PC-3 (cell line): Measurements from ENCODE around the gene LNP1. TPM values are rescaled to one million over a fixed set of nuclear protein-coding genes. Genes with fewer than 3 reads are reported as not detected.

Experiments used
- ATAC-seq: fragments of 200-7000 bp; cut with Tn5 transposase; 2 replicates; pipeline ENCODE4 v1.9.1; 2020; ENCODE audit warnings: mild to moderate bottlenecking, moderate library complexity
- BruUV-seq: library from RNA; stranded (reverse); fragments of 400-500 nt; replicated peaks from 2 replicates; lab custom pipeline; 2021; lab: Mats Ljungman, UMichigan
- CTCF ChIA-PET: fragments of 300-600 bp; sonication (Branson Sonifier 250); formaldehyde crosslinking; loops from one replicate; lab custom pipeline; 2022; ENCODE audit warnings: antibody characterized with exemption; lab: Charles Lee
- POLR2A ChIA-PET: fragments of 300-600 bp; sonication (Branson Sonifier 250); formaldehyde crosslinking; loops from one replicate; lab custom pipeline; 2022; ENCODE audit warnings: antibody characterized with exemption; ENCODE audit not compliant: unreplicated experiment; lab: Charles Lee
- DNase-seq: peaks from one replicate; pipeline ENCODE4 v3.0.0-alpha.2; 2015
- H2AFZ ChIP-seq: fragments of 300-600 bp; sonication (generic); 2 replicates; pipeline ENCODE4 v1.6.0; 2016; ENCODE audit warnings: antibody characterized with exemption, low read length
- H3F3A ChIP-seq: fragments of 300-600 bp; sonication (generic); one replicate; pipeline ENCODE4 v1.6.0; 2017; ENCODE audit warnings: antibody characterized with exemption, low read length, control low read depth, mild to moderate bottlenecking; ENCODE audit not compliant: unreplicated experiment
- H3K27ac ChIP-seq: fragments of 300-600 bp; sonication (generic); 2 replicates; pipeline ENCODE4 v1.5.1; 2016; ENCODE audit warnings: mild to moderate bottlenecking, low read length
- H3K27me3 ChIP-seq: fragments of 300-600 bp; sonication (generic); 2 replicates; pipeline ENCODE4 v1.6.1; 2016; ENCODE audit warnings: low read length, mixed read lengths
- H3K36me3 ChIP-seq: fragments of 300-600 bp; sonication (generic); 2 replicates; pipeline ENCODE4 v1.6.1; 2016; ENCODE audit warnings: low read depth, mixed run types, low read length, mixed read lengths
- H3K4me1 ChIP-seq: fragments of 300-600 bp; sonication (generic); 2 replicates; pipeline ENCODE4 v1.5.1; 2016; ENCODE audit warnings: low read length; ENCODE audit not compliant: insufficient read depth
- H3K4me2 ChIP-seq: fragments of 300-600 bp; sonication (generic); 2 replicates; pipeline ENCODE4 v1.6.0; 2016; ENCODE audit warnings: low read length
- H3K4me3 ChIP-seq: fragments of 300-600 bp; sonication (generic); 2 replicates; pipeline ENCODE4 v1.5.1; 2016; ENCODE audit warnings: mild to moderate bottlenecking, low read length, mixed read lengths
- H3K79me2 ChIP-seq: fragments of 300-600 bp; sonication (generic); 2 replicates; pipeline ENCODE4 v1.6.1; 2017; ENCODE audit warnings: low read length, mixed read lengths
- H3K9ac ChIP-seq: fragments of 300-600 bp; sonication (generic); 2 replicates; pipeline ENCODE4 v1.6.0; 2016; ENCODE audit warnings: mild to moderate bottlenecking, low read length
- H3K9me2 ChIP-seq: fragments of 300-600 bp; sonication (generic); replicated peaks from 2 replicates; pipeline ENCODE4 v1.6.1; 2016; ENCODE audit warnings: mixed run types, low read length, mixed read lengths
- H3K9me3 ChIP-seq: fragments of 300-600 bp; sonication (generic); 2 replicates; pipeline ENCODE4 v1.6.1; 2016; ENCODE audit warnings: low read length, mixed read lengths
- H4K20me1 ChIP-seq: fragments of 300-600 bp; sonication (generic); 2 replicates; pipeline ENCODE4 v1.6.1; 2016; ENCODE audit warnings: low read length, mixed read lengths
- CTCF ChIP-seq: fragments of 300-600 bp; sonication (generic); conservative IDR thresholded peaks from 2 replicates; pipeline ENCODE4 v1.5.1; 2017; ENCODE audit warnings: antibody characterized with exemption, low read depth, mild to moderate bottlenecking, low read length
- EZH2 ChIP-seq: fragments of 300-600 bp; sonication (generic); IDR thresholded peaks from one replicate; pipeline ENCODE4 v1.6.1; 2017; ENCODE audit warnings: antibody characterized with exemption, mild to moderate bottlenecking, low read length; ENCODE audit not compliant: unreplicated experiment
- EZH2phosphoT487 ChIP-seq: fragments of 300-600 bp; sonication (generic); IDR thresholded peaks from 2 replicates; pipeline ENCODE4 v1.6.1; 2018; ENCODE audit warnings: mild to moderate bottlenecking, antibody characterized with exemption, low read length, borderline replicate concordance
- intact Hi-C: fragments of 100-400 bp; cut with micrococcal nuclease; formaldehyde crosslinking; loops from 2 replicates; pipeline ENCODE4 v1.9.0; 2023
- total RNA-seq: library from RNA; depleted of rRNA; stranded (reverse); fragments of >200 nt; gene quantifications from 2 replicates; pipeline ENCODE4 v1.2.3, GENCODE V29; 2014

The LNP1 gene
- total RNA-seq, 1 experiment from 2014 or later, result 6.8 TPM

GRCh38 chr3:100413613-100414012 lies 12.3 kb downstream of the LNP1 start:
- Histone ChIP-seq H3K4me1 (no peaks in the 10 kb centered on the region), H3K27ac (no peak overlapping the region), H3K9ac (no peak overlapping the region), H3K79me2 (peaks cover 14% of the 10 kb centered on the region), H3K4me3 (no peak overlapping the region), H3K9me3 (no peaks in the 10 kb centered on the region), H3K9me2 (no peaks in the 10 kb centered on the region), H4K20me1 (no peaks in the 10 kb centered on the region), H3K4me2 (no peak overlapping the region), H3K36me3 (peaks cover 9% of the 10 kb centered on the region; the same call in 1 of the 2 replicates), H3K27me3 (no peaks in the 10 kb centered on the region), H3F3A (no peaks in the 10 kb centered on the region), H2AFZ (no peak overlapping the region)
- TF ChIP-seq CTCF, result no peak
- no peak for TF ChIP-seq EZH2phosphoT487
- no peak for TF ChIP-seq EZH2
- CTCF ChIA-PET, result no interaction called here
- no TSS peak for BruUV-seq
- ATAC-seq (no peak), DNase-seq (no peak)
- intact Hi-C loops, result no loop called here
- POLR2A ChIA-PET, result no interaction called here

- CTCF ChIA-PET, result no interaction called here
These were observed 14.8 kb downstream of the LNP1 start for GRCh38 chr3:100416176-100416575.

More at GRCh38 chr3:100416176-100416575, 14.8 kb downstream of the LNP1 start:
- intact Hi-C loops, result no loop called here
- H3K4me2 ChIP-seq, result no peak overlapping the region
- no peak overlapping the region for H3K4me3 ChIP-seq
- no peak overlapping the region for H3K27ac ChIP-seq
- no peak overlapping the region for H2AFZ ChIP-seq
- H3K9me3 ChIP-seq, result no peaks in the 10 kb centered on the region
- no peaks in the 10 kb centered on the region for H3K4me1 ChIP-seq
- H3K9me2 ChIP-seq, result no peaks in the 10 kb centered on the region
- ATAC-seq (no peak), DNase-seq (no peak)
- no peaks in the 10 kb centered on the region for H3K27me3 ChIP-seq
- H3K9ac ChIP-seq, result no peak overlapping the region
- H4K20me1 ChIP-seq, result no peaks in the 10 kb centered on the region
- POLR2A ChIA-PET, result no interaction called here
- BruUV-seq, result no TSS peak
- no peak for TF ChIP-seq EZH2phosphoT487
- no peak for TF ChIP-seq CTCF
- TF ChIP-seq EZH2, result no peak
- H3K79me2 ChIP-seq, result no peaks in the 10 kb centered on the region
- no peaks in the 10 kb centered on the region for H3F3A ChIP-seq
- H3K36me3 ChIP-seq, result 0 out of 2 replicates have a peak, but pooled peaks cover 9% of the 10 kb centered on the region
